K562 (cell line): ENCODE data around the gene MSANTD1. TPM values are rescaled to one million over a fixed set of nuclear protein-coding genes. Genes with fewer than 3 reads are reported as not detected.

ENCODE experiments used
- ARID1B ChIP-seq: fragments of 450-650 bp; IDR thresholded peaks from 2 replicates; pipeline ENCODE4 v1.6.1; 2016; ENCODE audit warnings: antibody characterized with exemption, mild to moderate bottlenecking, inconsistent platforms
- ETV6 ChIP-seq, 3 experiments: fragments of 150-350 bp in 1 of 3; sonication (generic) in 1 of 3; formaldehyde crosslinking in 1 of 3; IDR thresholded peaks; 2 replicates each; pipeline versions ENCODE4 v1.6.1 to v1.8.0; 2014 to 2022; ENCODE audit warnings: borderline replicate concordance in 2 of 3, low read depth in 2 of 3, antibody characterized with exemption in 1 of 3, low read length in 1 of 3, mild to moderate bottlenecking in 1 of 3, missing genetic modification reagents in 1 of 3
- HBP1 ChIP-seq: fragments of 450-650 bp; formaldehyde crosslinking; IDR thresholded peaks from 2 replicates; pipeline ENCODE4 v1.4.0; 2022; ENCODE audit warnings: missing genetic modification characterization
- HNRNPLL ChIP-seq: fragments of 200-400 bp; formaldehyde crosslinking; IDR thresholded peaks from 2 replicates; pipeline ENCODE4 v1.6.1; 2017; ENCODE audit warnings: low read length, low read depth, mild to moderate bottlenecking; ENCODE audit not compliant: poor library complexity, severe bottlenecking
- HNRNPUL1 ChIP-seq: fragments of 200-400 bp; formaldehyde crosslinking; IDR thresholded peaks from 2 replicates; pipeline ENCODE4 v1.6.1; 2017; ENCODE audit warnings: low read length
- KDM4B ChIP-seq, 2 experiments: fragments of 450-650 bp in 1 of 2; sonication (generic) in 1 of 2; IDR thresholded peaks; 2 replicates each; pipeline ENCODE4 v1.6.1; 2016 to 2017; ENCODE audit warnings: borderline replicate concordance in 2 of 2, antibody characterized with exemption in 1 of 2, low read depth in 1 of 2, mild to moderate bottlenecking in 1 of 2
- MEF2D ChIP-seq: conservative IDR thresholded peaks from 2 replicates; pipeline ENCODE4 v1.6.1; 2016; ENCODE audit warnings: low read depth, missing genetic modification characterization, missing compliant biosample characterization
- POU5F1 ChIP-seq: fragments of 150-350 bp; IDR thresholded peaks from 2 replicates; pipeline ENCODE4 v1.6.1; 2014; ENCODE audit warnings: borderline replicate concordance, low read length, low read depth, mild to moderate bottlenecking; ENCODE audit not compliant: partially characterized antibody
- SAP30 ChIP-seq: fragments of 200-600 bp; sonication (generic); IDR thresholded peaks from 2 replicates; pipeline ENCODE4 v1.6.1; 2012; ENCODE audit warnings: borderline replicate concordance, low read depth, mild to moderate bottlenecking, moderate library complexity, low read length, control low read depth, inconsistent platforms; ENCODE audit not compliant: insufficient read depth, poor library complexity, severe bottlenecking
- TRIM24 ChIP-seq, 2 experiments: fragments of 450-650 bp; IDR thresholded peaks; 2 replicates each; pipeline ENCODE4 v1.6.1; 2016
- ZNF592 ChIP-seq: fragments of 450-650 bp; IDR thresholded peaks from 2 replicates; pipeline ENCODE4 v1.6.1; 2017; ENCODE audit warnings: antibody characterized with exemption, mild to moderate bottlenecking
- polyA plus RNA-seq, 8 experiments: library from polyadenylated mRNA; depleted of rRNA in 4 of 8; stranded (reverse) in 5 of 8; unstranded in 3 of 8; fragments of >200 nt; fragmentation: Nextera tagmentation in 2 of 8; fragmentation: Illumina TruSeq in 1 of 8; extraction: Ambion mirVana in 2 of 8; extraction: Trizol in 1 of 8; gene quantifications; 2 replicates each; pipeline versions ENCODE4 v1.2.1 to v1.2.3, GENCODE V29; 2011 to 2014; ENCODE audit warnings: inconsistent platforms in 1 of 8, missing spikeins in 1 of 8
- total RNA-seq, 7 experiments: library from RNA; depleted of rRNA in 6 of 7; stranded (reverse); fragments of >200 nt in 6 of 7; fragmentation: Illumina TruSeq in 2 of 7; extraction: Trizol in 2 of 7; gene quantifications; 2 replicates each; pipeline versions ENCODE4 v1.2.1 to v1.2.3, GENCODE V29; 2011 to 2021; ENCODE audit warnings: low replicate concordance in 1 of 7

The MSANTD1 gene
- total and polyA plus RNA-seq, 9 of the 15 experiments (the other 6 are each of a cell fraction or from before 2014, with no cell fraction given), result 0.04 to 0.09 (median 0.07) TPM; not detected in 6

DNA sequence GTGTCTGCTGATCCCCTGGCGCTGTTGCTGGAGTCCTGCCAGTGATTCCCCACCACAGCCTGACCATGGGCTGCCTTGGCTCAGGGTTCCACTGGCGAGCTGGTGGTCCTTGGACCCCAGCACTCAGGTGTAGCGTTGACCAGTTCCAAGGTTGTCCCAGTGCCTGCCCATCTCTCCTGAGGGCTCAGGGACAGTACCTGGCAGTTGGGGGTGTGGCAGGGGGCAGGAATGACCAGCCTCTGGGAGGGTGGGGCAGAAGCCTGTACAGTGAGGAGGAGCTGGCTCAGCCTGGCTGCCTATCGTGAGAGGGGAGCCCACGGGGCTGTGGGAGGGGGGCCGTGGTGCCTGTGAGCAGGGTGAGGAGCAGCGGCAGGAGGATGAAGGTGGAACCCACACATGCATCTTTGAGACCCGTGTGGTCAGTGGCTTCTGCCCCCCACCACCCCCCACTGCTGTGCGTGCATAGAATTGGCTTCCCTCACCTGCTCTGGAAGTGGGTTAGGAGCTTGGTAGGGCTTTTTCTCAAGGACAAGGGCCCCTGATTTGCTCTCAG lies 12.6 kb upstream of the MSANTD1 start (continued):
- TF ChIP-seq POU5F1 (no peak), SAP30 (no peak), KDM4B (IDR thresholded peaks at IDR 0.05; ENCODE audit: borderline replicate concordance in 2 of 2, low read depth in 1 of 2) (no peak), HNRNPLL (no peak), ETV6 (IDR thresholded peaks at IDR 0.05; ENCODE audit: borderline replicate concordance in 1 of 2, low read depth in 2 of 2, low read length in 1 of 2) (no peak), ETV6 (CRISPR knock-in tag; IDR thresholded peaks at IDR 0.05; ENCODE audit: borderline replicate concordance) (no peak), HNRNPUL1 (no peak), MEF2D (tag) (no peak), ZNF592 (no peak), ARID1B (no peak), TRIM24 (IDR thresholded peaks at IDR 0.05) (no peak), HBP1 (CRISPR knock-in tag) (no peak)
- TF ChIP-seq, all 486 proteins: peak for 0
